Vagina (tissue), 2 donors: Measurements from ENCODE around the gene CYB561.

Experiments
- CTCF ChIP-seq, 3 experiments: fragments of 450-650 bp in 2 of 3; fragments of 200-600 bp in 1 of 3; sonication (generic) in 1 of 3; IDR thresholded peaks; one replicate each; pipeline ENCODE4 v1.5.1; 2017 to 2019; ENCODE audit warnings: antibody characterized with exemption in 3 of 3, mild to moderate bottlenecking in 2 of 3, moderate library complexity in 2 of 3
- POLR2AphosphoS5 ChIP-seq, 2 donors: sonication (generic); formaldehyde crosslinking; IDR thresholded peaks; one replicate each; pipeline ENCODE4 v1.9.0; 2017; ENCODE audit warnings: antibody characterized with exemption in 2 of 2, mild to moderate bottlenecking in 2 of 2, low read depth in 1 of 2; ENCODE audit not compliant: insufficient read depth in 1 of 2

- TF ChIP-seq CTCF (IDR thresholded peaks at IDR 0.05): no peak
- no peak for TF ChIP-seq POLR2AphosphoS5 (IDR thresholded peaks at IDR 0.05; ENCODE audit: insufficient read depth in 1 of 2, low read depth in 1 of 2)
These were observed 8.6 kb downstream of the CYB561 start for GRCh38 chr17:63437287-63438091.
